Stimulated activated naive CD8-positive, alpha-beta T cell treated with anti-CD3 and anti-CD28 coated beads, Interleukin-15, Interleukin-2, amounts not matched to agents 100 U/mL and 50 U/mL, for 24 hours (primary cell): Measurements from ENCODE around the gene GCNT3.

Experiments
- ATAC-seq: fragments of 150-1000 bp; cut with Tn5 transposase; one replicate; pipeline ENCODE4 v1.10.0; 2021
- DNase-seq: peaks from one replicate; pipeline ENCODE4 v3.0.0; 2021

GCNT3 gene, protein sequence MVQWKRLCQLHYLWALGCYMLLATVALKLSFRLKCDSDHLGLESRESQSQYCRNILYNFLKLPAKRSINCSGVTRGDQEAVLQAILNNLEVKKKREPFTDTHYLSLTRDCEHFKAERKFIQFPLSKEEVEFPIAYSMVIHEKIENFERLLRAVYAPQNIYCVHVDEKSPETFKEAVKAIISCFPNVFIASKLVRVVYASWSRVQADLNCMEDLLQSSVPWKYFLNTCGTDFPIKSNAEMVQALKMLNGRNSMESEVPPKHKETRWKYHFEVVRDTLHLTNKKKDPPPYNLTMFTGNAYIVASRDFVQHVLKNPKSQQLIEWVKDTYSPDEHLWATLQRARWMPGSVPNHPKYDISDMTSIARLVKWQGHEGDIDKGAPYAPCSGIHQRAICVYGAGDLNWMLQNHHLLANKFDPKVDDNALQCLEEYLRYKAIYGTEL

DNA sequence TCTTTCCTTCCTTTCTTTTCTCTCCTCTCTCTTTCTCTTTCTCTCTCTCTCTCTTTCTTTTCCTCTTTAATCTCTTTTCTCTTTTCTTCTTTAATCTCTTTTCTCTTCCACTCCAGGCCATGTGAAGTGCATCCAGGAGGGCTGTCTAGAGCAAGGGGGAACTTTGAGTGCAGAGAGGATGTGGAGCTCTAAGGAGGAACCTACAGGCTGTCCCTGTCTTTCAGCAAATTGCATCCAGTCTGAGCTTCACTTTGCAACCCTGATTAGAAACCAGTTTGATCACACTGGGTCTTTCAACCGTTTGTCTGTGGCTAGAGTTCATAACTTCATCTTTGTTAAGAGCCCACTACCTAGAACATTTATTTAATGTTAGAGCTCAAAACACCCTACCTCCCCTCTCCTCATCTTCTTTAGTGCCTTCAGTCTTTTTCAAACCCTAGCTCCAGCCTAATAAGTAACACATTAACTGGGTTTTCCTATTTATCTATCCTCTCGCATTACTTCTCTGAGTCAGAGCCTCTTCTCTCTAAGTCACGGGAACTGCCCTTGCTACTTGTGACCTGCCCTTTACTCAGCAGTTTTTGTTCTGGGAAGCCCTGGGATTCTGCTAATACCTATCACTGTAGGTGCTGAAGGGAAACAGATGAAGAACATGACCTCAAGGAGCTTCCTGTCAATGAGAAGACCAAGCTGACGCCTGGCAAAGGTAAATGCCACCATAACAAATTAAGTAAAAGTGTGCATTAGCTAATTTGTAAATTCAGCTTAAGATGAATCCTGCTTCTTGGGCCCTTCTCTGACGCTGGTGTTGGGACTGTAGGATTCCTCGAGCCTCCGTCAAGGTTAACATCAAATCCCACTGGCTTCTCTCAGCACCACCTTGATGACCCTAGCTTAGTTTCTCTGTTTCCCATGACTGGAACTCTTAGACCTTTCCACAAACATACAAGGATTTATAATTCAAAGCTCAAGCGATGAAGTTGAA is at the start of gene GCNT3:
Gene GCNT3, plus strand, starts transcription at position 508 of the 985 bp plus-strand sequence. CDS start 6,456 bp downstream, outside the sequence.
- no peak for DNase-seq
- no peak for ATAC-seq

- ATAC-seq (no peak), DNase-seq (no peak)
Measured at GRCh38 chr15:59562448-59563186, 49.0 kb upstream of the GCNT3 start.

GRCh38 chr15:59565299-59565698 is 46.3 kb upstream of the GCNT3 start:
- no peak for DNase-seq
- no peak for ATAC-seq

GRCh38 chr15:59567324-59567723 is 44.3 kb upstream of the GCNT3 start:
- DNase-seq (no peak), ATAC-seq (no peak)

GRCh38 chr15:59569477-59569876 is 42.1 kb upstream of the GCNT3 start:
- no peak for ATAC-seq
- no peak for DNase-seq

DNA sequence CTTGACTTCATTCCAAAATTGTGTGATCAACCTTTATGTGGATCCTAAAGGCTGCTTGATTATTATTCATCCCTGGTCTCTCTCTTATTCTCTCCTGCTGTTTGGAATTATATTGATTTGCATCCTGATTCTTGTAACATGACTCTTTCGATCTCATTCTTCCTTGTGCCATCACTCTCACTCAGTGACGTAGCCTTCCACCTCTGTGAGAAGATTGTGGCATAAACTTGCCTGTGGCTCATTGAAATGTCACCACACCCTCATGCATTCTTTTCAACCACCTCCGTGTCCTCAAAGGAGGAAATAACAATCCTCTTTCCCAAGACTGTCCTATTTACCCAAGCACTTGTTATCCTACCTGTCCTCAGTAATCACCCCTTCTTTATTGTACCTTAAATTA is 41.3 kb upstream of the GCNT3 start:
- DNase-seq (no peak), ATAC-seq (no peak)

GRCh38 chr15:59571606-59572005 is 40.0 kb upstream of the GCNT3 start:
- DNase-seq (no peak), ATAC-seq (no peak)

- ATAC-seq: no peak
- no peak for DNase-seq
Measured at GRCh38 chr15:59583088-59583487, 28.5 kb upstream of the GCNT3 start.

DNA sequence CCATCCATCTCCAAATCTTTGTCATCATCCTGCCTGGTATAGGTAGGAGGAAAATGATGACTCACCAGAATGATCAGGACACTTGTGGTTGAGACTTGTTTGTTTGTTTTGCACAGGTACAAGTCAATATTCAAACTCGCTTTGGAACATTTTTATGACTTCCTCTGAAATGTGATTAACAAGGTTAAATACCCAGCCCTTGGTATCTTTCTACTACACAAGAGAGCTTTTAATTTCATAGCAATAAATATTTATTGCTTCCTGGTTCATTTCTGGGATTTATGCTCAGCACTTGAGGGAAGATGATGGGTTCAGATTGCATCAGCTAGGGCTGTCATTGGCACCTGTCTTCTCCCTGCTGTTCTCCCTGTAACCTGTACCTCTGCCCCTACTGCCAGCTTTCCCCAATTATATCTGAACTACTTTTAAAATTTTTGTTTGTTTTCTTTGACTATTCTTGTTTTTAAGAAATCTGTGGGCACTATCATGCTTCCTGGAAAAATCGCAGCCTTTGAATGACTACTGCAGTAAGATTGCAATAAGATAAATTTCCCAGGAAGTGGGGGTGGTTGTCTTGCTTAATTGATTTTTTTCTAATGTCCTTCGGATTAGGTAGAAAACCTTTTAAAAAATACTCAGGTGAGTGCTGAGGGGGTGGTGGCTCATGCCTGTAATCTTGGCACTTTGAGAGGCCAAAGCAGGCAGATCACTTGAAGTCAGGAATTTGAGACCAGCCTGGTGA is 24.3 kb upstream of the GCNT3 start:
- DNase-seq: no peak
- ATAC-seq: no peak

DNA sequence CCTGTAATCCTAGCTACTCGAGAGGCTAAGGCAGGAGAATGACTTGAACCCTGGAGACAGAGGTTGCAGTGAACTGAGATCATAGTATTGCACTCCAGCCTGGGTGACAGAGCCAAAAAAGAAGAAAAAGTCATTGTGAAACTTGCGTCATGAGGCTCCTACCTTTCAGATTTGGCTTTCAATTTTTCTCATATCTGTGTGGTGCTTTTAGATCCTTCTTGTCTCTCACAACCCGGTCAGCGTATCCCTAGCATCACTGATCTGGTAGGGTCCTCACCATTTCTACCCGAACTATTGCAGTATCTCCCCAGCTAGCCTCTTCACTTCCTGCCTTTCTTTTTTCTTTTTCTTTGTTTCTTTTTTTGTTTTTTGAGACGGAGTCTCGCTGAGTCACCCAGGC is 21.6 kb upstream of the GCNT3 start:
- ATAC-seq: peak; percentile 66
- DNase-seq: no peak

DNA sequence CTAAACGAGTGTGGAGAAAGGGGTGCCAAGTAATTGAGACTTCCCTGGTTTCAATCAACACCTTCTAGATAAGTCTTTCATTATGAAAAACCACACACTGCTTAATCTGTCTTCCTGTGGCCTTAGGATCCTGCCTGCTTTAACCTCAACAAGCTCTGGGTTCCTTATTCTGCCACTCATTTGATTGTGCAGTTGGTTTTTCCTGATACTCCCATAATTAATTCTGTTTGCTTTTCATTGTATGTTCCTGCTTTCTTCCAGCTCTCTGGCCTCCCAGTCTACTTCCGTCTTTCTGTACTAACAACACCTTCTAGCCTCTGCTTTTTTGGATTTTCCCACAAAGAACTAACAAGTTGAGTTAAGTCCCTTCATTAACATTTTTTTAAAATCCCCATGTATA is 20.2 kb upstream of the GCNT3 start:
- ATAC-seq (no peak), DNase-seq (no peak)

DNA sequence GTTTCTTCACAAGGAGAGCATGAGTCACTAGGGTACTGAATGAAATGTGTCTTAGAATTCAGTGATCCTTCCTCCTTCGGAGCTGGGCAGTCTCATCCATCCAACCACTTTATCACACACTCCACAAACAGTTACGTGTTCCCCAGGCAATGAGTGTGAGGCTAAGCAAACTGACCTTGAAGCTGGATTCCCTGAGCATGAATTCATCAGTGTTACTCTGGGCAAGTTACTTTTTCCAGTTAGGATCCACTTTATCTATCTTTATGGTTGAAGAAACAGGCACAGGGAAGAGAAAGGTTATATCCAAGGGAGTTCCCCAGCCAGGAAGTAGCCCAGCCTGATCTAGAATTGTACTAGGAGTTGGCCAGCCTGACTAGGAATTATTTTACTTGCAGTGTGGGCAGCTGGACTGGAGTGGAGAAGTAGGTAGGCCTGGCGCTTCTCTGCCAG is 17.1 kb upstream of the GCNT3 start:
- DNase-seq: no peak
- no peak for ATAC-seq

DNA sequence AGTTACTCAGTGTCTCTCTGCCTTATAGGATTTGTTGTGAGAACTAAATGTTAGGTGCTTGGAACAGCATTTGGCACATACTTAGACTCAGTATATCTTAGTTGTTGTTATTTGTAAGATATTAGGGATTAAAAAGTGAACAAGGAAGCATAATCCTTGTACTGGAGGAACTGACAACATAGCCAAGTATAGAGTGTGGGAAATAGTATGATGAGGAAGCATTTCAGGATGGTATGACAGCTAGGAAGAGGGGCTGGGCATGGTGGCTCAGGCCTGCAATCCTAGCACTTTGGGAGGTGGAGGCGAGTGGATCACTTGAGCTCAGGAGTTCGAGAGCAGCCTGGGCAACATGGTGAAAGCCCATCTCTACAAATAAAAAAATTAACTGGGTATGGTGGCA is 16.6 kb upstream of the GCNT3 start:
- DNase-seq (no peak), ATAC-seq (no peak)

- no peak for ATAC-seq
- DNase-seq: no peak
Measured at GRCh38 chr15:59595434-59595915, 16.1 kb upstream of the GCNT3 start.

- no peak for DNase-seq
- no peak for ATAC-seq
Measured at GRCh38 chr15:59596640-59597039, 14.9 kb upstream of the GCNT3 start.

- DNase-seq (no peak), ATAC-seq (no peak)
Measured at GRCh38 chr15:59598461-59598860, 13.1 kb upstream of the GCNT3 start.

DNA sequence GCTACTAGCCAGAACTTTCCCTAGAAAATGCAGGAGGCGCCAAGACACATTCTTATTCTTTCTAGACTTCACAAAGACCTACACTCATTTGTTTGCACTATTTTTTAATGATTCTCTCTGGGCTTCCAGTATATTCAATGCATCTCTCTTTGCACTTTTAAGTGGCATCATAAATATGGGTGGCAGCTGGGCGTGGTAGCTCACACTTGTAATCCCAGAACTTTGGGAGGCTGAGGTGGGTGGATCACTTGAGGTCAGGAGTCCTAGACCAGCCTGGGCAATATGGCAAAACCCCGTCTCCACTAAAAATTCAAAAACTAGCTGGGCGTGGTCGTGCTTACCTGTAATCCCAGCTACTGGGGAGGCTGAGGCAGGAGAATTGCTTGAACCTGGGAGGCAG is 5.6 kb upstream of the GCNT3 start:
- DNase-seq (no peak), ATAC-seq (no peak)

DNA sequence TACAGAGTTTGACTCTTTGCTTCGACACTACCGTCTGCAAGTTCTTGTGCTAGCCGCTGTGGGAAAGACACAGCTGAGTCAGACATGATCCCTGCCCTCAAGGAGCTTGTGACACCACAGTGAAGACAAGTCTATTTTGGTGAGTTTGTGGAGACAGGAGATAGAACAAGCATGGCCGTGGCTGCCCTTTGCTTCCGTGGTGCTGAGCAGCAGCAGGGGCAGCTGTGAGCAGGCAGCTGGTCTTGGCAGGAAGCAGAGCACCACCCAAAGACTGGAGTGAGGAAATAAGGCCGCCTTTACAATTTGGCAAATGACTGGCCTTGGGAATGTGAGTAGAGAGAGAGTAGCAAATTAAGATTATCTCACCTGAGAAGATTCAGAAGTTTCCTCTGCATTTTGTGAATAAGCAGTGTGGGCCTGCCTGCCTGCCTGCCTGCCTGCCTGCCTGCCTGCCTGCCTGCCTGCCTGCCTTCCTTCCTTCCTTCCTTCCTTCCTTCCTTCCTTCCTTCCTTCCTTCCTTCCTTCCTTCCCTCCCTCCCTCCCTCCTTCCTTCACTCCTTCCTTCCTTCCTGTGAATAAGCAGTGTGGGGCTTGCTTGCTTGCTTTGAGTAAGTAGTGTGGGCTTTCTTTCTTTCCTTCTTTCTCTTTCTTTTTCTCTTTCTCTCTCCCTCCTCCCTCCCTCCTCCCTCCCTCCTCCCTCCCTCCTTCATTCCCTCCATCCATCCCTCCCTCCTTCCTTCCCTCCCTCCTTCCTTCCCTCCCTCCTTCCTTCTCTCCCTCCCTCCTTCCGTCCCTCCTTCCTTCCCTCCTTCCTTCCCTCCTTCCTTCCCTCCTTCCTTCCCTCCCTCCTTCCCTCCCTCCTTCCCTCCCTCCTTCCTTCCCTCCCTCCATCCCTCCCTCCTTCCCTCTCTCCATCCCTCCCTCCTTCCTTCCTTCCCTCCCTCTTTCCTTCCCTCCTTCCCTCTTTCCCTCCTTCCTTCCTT is 1.6 kb upstream of the GCNT3 start:
- no peak for ATAC-seq

DNA sequence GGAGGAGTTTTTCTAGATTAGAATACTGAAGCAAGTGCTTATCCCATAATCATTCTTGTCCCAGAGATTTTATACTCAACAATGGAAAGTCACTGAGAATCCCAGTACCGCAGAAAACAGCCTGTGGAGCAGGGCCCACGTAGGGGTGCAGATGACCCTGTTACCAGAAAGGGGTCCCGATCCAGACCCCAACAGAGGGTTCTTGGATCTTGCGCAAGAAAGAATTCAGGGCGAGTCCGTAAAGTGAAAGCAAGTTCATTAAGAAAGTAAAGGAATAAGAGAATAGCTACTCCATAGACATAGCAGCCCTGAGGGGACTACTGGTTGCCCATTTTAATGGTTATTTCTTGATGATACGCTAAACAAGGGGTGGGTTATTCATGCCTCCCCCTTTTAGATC is 2.6 kb downstream of the GCNT3 start:
- ATAC-seq (no peak), DNase-seq (no peak)

More for the DNA sequence above, 1.6 kb upstream of the GCNT3 start:
- DNase-seq: no peak

- no peak for ATAC-seq
- DNase-seq: no peak
Measured at GRCh38 chr15:59615661-59616060, 4.1 kb downstream of the GCNT3 start.
